ENCODE measurements around the gene GSN. TPM values are rescaled to one million over a fixed set of nuclear protein-coding genes. Genes with fewer than 3 reads are reported as not detected.
A peak's percentile ranks its signal among the peaks of the same experiment; 100 is the strongest.

GSN gene
- total RNA-seq, 1 donor from 2014 or later, result 2,053 TPM

DNA sequence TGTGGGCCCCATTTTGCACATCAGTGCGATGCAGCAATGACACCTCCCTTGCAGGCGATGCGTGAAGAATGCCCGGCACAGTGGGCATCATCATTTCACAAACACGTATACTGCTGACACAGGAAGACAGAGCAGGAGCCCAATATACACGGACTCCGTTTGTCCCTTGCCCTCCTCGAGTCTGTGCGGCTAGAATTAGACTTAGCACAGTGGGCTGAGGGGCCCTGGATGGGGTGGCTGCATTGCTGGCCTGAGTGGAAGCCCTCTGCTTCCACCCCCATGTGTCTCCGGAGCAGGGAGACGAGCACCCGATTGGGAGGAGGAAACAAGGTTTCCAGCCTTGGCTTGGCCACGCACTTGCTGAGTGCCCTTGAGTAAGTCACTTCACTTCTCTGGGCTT lies 40.8 kb downstream of the GSN start:
- peaks cover 0 to 97% of the 10 kb centered on the region in 2 donors for H3K36me3 ChIP-seq
- no peak overlapping the region for H3K4me3 ChIP-seq
- H3K9me3 ChIP-seq, result no peaks in the 10 kb centered on the region
- intact Hi-C loops (cut with DNase I), result no loop called here
- TF ChIP-seq POLR2A (IDR thresholded peaks at IDR 0.05) (no peak), POLR2AphosphoS5 (IDR thresholded peaks at IDR 0.05; ENCODE audit: insufficient read depth in 1 of 2, low read depth in 1 of 2) (peak in 1 of 2 donors; percentile 54)
- TF ChIP-seq, protein P1, sequence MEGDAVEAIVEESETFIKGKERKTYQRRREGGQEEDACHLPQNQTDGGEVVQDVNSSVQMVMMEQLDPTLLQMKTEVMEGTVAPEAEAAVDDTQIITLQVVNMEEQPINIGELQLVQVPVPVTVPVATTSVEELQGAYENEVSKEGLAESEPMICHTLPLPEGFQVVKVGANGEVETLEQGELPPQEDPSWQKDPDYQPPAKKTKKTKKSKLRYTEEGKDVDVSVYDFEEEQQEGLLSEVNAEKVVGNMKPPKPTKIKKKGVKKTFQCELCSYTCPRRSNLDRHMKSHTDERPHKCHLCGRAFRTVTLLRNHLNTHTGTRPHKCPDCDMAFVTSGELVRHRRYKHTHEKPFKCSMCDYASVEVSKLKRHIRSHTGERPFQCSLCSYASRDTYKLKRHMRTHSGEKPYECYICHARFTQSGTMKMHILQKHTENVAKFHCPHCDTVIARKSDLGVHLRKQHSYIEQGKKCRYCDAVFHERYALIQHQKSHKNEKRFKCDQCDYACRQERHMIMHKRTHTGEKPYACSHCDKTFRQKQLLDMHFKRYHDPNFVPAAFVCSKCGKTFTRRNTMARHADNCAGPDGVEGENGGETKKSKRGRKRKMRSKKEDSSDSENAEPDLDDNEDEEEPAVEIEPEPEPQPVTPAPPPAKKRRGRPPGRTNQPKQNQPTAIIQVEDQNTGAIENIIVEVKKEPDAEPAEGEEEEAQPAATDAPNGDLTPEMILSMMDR (IDR thresholded peaks at IDR 0.05), result no peak
- peak overlapping the region; percentile 46 for H3K27ac ChIP-seq
- H3K27me3 ChIP-seq, result no peaks in the 10 kb centered on the region
- no peak for DNase-seq (ENCODE audit: extremely low spot score in 2 of 2)
- peaks cover 40% of the 10 kb centered on the region for H3K4me1 ChIP-seq

GRCh38 chr9:121309171-121309570 lies 41.2 kb downstream of the GSN start:
- Histone ChIP-seq H3K36me3 (peaks cover 0 to 97% of the 10 kb centered on the region in 2 donors), H3K27me3 (no peaks in the 10 kb centered on the region), H3K27ac (peak overlapping the region; percentile 46), H3K4me1 (peaks cover 36% of the 10 kb centered on the region), H3K4me3 (no peak overlapping the region), H3K9me3 (no peaks in the 10 kb centered on the region)
- intact Hi-C loops (cut with DNase I), result no loop called here
- TF ChIP-seq POLR2A (IDR thresholded peaks at IDR 0.05) (no peak), POLR2AphosphoS5 (IDR thresholded peaks at IDR 0.05; ENCODE audit: insufficient read depth in 1 of 2, low read depth in 1 of 2) (peak in 1 of 2 donors; percentile 29)
- no peak for DNase-seq (ENCODE audit: extremely low spot score in 2 of 2)

DNA sequence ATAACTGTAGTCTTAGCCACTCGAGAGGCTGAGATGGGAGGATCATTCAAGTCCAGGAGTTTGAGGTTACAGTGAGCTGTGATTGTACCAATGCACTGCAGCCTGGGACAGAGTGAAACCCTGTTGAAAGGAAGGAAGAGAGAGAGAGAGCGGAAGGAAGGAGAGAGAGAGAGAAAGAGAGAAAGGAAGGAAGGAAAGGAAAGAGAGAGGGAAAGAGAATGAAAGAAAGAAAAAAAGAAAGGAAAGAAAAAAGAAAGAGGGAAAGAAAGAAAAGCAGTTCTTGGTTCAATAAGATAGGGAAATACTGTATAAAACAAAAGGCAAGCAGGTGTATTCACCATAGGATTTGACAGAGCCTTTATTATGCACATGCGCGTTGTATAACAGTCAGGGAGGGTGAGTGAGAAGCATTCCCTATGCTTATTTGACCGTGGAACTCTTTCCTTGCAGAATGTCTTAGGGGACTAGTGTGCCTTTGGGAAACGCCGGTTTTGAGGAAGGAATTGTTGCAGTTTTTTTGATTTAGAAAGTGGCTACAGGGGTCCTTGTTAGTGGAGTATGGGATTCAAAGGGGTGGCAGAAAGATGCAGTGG lies 42.0 kb downstream of the GSN start:
- no peaks in the 10 kb centered on the region for H3K27me3 ChIP-seq
- TF ChIP-seq, protein P1 (IDR thresholded peaks at IDR 0.05), result no peak
- TF ChIP-seq POLR2AphosphoS5 (IDR thresholded peaks at IDR 0.05; ENCODE audit: insufficient read depth in 1 of 2, low read depth in 1 of 2) (no peak), POLR2A (IDR thresholded peaks at IDR 0.05) (no peak)
- H3K9me3 ChIP-seq, result no peaks in the 10 kb centered on the region
- H3K27ac ChIP-seq, result peak overlapping the region; percentile 46
- intact Hi-C loops (cut with DNase I), result loop anchor here (5.0 kb wide), 1 partner anchor 93 kb away; no protein-coding TSS in a partner anchor
- H3K4me3 ChIP-seq, result no peak overlapping the region
- peaks cover 29% of the 10 kb centered on the region for H3K4me1 ChIP-seq
- H3K36me3 ChIP-seq, result peaks cover 0 to 97% of the 10 kb centered on the region in 2 donors
- DNase-seq (ENCODE audit: extremely low spot score in 2 of 2), result no peak

DNA sequence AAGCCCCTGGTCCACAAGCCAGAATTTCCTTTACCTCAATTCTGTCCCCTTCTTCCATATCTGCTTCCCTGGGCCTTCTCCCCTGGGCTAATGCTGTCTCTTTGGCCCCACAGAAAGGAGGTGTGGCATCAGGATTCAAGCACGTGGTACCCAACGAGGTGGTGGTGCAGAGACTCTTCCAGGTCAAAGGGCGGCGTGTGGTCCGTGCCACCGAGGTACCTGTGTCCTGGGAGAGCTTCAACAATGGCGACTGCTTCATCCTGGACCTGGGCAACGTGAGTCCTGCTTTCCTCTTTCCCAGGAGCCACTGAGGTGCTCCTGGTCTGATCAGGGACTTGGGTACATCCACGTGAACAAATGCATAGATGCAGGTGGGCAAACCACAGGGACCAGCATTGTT lies 42.6 kb downstream of the GSN start:
- no peaks in the 10 kb centered on the region for H3K9me3 ChIP-seq
- intact Hi-C loops (cut with DNase I), result loop anchor here (5.0 kb wide), 1 partner anchor 93 kb away; no protein-coding TSS in a partner anchor
- no peak overlapping the region for H3K4me3 ChIP-seq
- H3K4me1 ChIP-seq, result peaks cover 26% of the 10 kb centered on the region
- peaks cover 0 to 97% of the 10 kb centered on the region in 2 donors for H3K36me3 ChIP-seq
- DNase-seq (ENCODE audit: extremely low spot score in 2 of 2), result no peak
- TF ChIP-seq POLR2AphosphoS5 (IDR thresholded peaks at IDR 0.05; ENCODE audit: insufficient read depth in 1 of 2, low read depth in 1 of 2) (no peak), POLR2A (IDR thresholded peaks at IDR 0.05) (no peak)
- TF ChIP-seq, protein P1 (IDR thresholded peaks at IDR 0.05), result no peak
- no peaks in the 10 kb centered on the region for H3K27me3 ChIP-seq
- H3K27ac ChIP-seq, result peak overlapping the region; percentile 46

GRCh38 chr9:121312169-121312568 lies 44.2 kb downstream of the GSN start:
- peaks cover 30% of the 10 kb centered on the region for H3K4me1 ChIP-seq
- intact Hi-C loops (cut with DNase I), result loop anchor here (5.0 kb wide), 1 partner anchor 95 kb away; no protein-coding TSS in a partner anchor
- H3K9me3 ChIP-seq, result no peaks in the 10 kb centered on the region
- H3K4me3 ChIP-seq, result no peak overlapping the region
- H3K36me3 ChIP-seq, result peaks cover 0 to 100% of the 10 kb centered on the region in 2 donors
- no peak for DNase-seq (ENCODE audit: extremely low spot score in 2 of 2)
- no peaks in the 10 kb centered on the region for H3K27me3 ChIP-seq
- TF ChIP-seq POLR2AphosphoS5 (IDR thresholded peaks at IDR 0.05; ENCODE audit: insufficient read depth in 1 of 2, low read depth in 1 of 2), result peak in 1 of 2 donors; percentile 13
- TF ChIP-seq, protein P1 (IDR thresholded peaks at IDR 0.05), result no peak
- no peak for TF ChIP-seq POLR2A (IDR thresholded peaks at IDR 0.05)
- no peak overlapping the region for H3K27ac ChIP-seq

All from vagina (tissue), 2 donors.